HG02970 (cell line): ENCODE results near the gene JADE1.

Experiments
- ATAC-seq: cut with Tn5 transposase; IDR thresholded peaks from one replicate; pipeline ENCODE4 v1.9.1; 2021; ENCODE audit warnings: mild to moderate bottlenecking, moderate library complexity, moderate number of reproducible peaks; ENCODE audit not compliant: unreplicated experiment, low FRiP score

JADE1 gene

DNA sequence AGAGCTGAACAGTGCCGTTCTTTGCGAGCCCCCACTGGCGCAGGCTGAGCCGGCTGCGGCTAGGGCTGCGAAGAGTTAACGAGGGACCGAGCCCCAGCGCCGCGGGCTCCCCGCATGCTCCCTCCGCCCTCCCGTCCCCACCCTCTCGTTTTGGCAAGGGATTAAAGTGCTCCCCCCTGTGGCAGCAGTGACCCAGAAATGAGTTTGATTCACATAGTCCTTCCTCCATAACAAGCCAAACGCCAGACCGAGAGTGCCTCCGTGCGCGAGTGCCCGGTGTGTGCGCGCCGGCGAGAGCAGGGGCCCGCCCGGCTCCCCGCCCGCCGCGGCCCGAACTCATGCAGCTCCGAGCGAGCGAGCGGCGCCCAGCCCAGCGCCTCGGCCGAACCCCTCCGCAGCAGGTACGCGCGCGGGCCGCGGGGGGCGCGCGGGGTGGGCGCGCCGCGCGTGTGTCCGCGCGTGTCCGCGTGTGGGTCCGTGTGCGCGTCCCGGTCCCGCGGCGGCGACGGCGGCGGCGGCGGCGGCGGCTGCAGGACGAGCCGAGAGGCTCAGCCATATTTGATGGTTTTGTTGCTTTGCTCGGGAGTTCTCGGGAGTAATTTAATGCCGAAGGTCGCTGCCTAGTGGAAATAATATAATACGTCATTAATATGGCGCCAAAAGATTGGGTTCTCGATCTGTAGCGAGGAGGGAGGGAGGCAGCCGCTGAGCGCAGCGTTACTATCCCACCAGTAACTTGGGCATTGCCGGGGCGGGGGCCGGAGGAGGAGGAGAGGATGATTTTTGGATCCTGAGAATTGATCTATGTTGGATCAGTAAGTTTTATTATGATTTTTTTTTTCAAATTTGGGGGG lies at the start of gene JADE1:
Gene JADE1, plus strand, starts transcription at position 224 of the 854 bp plus-strand sequence. CDS start 22,059 bp downstream, outside the sequence.
- peak; percentile 48 for ATAC-seq

DNA sequence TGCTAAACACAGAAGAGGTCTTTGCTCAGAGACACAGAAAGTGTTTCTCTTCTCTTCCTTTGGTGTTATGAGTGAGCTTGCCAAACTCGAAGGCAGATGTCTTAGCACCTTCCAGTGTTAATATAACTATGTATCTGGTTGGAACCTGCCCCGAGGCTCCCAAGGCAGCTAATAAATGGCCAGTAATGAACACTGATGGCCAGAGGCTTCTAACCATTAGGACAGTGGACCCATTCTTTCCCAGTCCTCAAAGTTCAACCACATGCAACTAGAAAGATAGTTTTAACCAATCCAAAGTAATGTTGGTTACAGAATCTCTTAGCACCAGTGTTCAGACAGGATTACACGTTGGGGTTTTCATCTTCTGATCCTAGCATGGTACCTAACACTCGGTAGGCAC lies 42.7 kb upstream of the JADE1 start:
- no peak for ATAC-seq

DNA sequence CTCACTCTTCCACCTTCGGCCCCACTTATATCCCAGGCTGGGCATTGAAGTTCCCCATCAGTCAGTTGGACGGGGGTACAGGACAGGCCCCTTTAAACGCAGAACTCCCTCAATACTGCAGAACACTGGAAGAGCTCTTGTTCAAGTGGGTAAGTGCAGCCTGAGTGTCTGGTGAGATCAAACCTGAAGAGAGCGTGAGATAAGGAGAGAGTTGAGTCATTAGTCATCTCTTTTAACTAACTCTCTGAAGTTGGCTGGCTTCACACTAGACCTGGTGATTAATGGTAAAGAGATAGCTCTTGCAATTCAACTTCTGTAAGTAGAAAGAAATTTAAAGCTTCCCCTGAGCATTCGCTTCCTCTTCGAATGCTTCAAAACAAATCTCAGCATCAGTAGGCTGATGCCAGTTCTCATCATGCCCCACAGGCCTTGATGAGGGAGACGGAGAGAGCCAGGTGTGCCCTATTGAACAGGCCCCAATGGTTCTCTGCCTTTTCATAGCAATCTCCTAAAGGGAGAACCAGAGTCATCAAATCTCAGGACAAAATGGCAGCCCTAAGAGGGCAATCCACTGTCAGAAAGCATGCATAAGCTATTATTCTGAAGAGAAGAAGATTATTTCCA lies 41.0 kb upstream of the JADE1 start:
- no peak for ATAC-seq

DNA sequence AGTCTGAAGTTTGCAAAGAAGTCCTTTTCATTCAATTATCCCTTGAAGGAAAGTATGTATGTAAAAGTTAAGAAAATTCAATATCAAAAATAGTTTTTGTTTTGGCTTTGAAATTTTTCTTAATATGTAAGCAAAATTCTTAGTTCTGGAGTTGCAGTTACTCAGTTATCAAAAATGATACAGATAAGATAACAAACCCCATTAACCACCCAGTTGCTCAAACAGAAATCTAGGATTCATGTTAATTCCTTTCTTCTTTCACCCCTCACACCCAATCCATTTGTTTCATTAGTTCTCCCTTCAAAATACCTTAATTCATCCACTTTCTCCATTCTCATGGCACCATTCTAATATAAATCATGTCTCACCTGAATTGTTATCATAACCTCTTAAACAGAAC lies 40.5 kb upstream of the JADE1 start:
- no peak for ATAC-seq

DNA sequence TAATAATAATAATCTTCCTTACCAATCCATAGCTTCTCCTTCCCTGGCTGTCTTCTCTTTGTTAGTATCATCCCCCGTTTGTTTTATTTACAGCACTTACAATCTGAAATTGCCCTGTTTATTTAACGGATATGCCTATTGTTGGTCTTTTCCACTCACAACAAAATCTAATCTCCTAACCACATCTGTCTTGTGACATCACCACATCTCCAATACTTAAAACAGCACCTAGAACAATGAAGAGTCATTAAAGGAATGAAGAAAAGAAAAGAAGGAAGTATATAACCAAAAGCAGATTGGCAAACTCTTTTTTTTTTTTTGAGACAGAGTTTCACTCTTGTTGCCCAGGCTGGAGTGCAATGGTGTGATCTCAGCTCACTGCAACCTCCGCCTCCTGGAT lies 38.7 kb upstream of the JADE1 start:
- no peak for ATAC-seq

DNA sequence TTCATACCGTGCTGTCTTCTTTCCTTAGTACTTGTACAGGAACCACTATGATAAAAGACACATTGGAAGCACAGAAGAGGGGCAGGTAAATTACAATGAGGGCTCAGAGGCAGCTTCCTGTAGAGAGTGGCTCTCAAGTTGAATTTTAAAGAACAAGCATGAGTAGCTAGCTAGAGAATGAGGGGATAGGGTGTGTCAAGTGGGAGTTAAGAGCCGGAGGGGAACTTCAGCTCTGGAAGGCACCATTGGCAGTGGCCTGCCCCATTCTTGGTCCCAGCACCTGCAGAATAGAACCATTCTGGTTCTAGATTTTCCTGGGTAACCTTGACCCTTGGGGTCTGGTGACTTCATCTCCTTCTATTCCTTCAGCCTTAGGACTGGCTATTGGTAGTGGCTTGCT lies 34.0 kb upstream of the JADE1 start:
- no peak for ATAC-seq

DNA sequence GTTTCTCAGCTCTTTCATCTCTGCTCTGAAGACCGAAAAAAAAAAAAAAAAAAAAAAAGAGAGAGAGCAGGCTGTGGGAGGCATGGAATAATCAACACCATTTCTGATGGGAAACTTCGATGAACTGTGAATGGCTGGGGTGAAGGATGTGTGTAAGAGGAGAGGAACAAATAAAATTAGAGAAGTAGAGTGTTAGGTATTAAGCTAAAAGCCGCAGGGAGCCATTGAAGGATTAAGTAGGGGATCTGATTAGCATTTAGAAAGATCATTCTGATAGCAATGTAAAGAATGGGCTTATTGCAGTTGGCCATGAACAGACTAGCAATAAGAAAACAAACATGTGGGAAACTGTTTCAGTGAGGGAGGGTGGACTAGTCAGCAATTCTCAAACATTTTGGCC lies 33.6 kb upstream of the JADE1 start:
- no peak for ATAC-seq

DNA sequence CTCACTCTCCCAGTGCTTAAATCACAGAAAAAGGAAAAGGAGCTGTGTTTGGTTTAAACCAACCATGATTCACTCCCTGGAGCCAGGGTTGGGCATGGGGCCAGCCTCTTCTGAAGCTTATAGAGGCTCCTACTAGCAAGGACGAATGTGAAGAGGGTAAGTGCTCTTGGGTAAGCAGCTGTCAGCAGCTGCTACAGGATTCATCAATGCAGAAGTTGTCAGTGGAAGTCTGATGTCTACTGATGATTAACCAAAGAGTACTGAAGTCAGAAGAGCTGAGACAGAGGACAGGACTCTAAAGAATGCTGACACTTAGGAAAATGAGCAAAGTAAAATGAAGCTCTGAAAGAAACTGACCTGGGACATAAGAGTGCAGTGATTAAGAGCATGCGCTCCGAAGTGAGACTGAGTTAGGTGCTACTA lies 32.7 kb upstream of the JADE1 start:
- no peak for ATAC-seq

DNA sequence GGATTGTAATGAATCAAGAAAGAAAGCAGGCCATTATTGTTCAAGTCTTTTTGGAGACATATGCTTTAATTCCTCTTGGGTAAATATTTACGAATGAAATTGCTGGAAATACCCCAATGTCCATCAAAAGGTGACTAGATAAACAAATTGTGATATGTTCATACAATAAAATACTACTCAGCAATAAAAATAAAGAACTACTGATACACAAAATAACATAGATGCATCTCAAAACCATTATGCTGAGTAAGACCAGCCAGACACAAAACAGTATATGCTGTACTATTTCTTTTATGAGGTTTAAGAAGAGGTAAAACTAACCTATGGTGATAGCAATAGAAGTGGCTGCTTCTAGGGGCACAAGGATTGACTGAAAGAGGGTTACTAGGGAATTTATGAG lies 28.8 kb upstream of the JADE1 start:
- no peak for ATAC-seq

DNA sequence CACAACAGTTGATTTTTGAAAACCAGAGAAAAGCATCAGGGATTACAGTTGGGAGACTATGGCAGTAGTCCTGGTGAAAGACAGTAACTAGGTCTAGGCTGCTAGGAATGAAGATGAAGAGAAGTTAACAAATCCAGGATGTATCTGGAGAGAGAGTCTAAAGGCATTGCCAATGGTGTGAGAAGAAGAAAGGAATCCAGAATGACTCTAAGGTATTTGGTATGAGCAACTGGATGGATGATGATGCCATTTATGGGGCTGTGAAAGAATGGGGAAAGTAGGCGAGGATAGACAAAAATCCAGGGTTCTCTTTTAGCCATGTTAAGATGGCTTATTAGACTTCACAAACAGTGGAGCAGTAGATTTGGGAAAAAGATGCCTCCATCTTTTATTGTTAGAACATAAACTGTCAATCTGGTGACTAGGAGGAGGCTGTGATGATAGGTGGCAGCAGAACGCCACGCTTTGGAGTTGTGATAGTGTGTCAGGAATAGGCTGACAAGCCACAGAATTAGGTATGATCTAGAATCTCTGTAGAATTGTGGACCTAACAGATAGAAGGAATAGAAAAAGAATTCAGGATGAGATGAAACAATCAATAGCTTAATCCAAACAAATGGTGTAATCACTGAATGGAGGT lies 27.3 kb upstream of the JADE1 start:
- no peak for ATAC-seq

DNA sequence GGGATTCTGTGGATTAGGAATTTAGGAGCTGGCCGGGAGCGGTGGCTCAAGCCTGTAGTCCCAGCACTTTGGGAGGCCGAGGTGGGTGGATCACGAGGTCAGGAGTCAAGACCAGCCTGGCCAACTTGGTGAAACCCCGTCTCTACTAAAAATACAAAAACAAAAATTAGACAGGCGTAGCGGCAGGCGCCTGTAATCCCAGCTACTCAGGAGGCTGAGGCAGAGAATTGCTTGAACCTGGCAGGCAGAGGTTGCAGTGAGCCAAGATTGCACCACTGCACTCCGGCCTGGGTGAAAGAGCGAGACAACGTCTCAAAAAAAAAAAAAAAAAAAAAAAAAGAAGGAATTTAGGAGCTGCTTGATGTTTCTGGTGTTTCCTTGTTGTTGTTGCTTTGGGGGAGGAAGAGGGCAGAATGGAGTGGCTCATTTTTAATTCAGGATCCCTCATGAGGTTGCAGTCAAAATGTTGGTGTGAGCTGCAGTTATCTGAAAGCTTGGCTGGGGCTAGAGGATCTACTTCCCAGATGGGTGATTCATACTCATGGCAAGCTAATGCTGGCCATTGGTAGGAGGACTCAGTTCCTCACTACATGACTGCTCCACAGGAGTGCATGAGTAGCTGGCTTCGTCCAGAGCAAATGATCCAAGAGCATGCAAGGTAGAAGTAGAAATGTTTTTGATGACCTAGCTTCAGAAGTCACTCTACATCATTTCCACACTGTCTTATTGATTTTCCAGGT lies 26.5 kb upstream of the JADE1 start:
- ATAC-seq: no peak

DNA sequence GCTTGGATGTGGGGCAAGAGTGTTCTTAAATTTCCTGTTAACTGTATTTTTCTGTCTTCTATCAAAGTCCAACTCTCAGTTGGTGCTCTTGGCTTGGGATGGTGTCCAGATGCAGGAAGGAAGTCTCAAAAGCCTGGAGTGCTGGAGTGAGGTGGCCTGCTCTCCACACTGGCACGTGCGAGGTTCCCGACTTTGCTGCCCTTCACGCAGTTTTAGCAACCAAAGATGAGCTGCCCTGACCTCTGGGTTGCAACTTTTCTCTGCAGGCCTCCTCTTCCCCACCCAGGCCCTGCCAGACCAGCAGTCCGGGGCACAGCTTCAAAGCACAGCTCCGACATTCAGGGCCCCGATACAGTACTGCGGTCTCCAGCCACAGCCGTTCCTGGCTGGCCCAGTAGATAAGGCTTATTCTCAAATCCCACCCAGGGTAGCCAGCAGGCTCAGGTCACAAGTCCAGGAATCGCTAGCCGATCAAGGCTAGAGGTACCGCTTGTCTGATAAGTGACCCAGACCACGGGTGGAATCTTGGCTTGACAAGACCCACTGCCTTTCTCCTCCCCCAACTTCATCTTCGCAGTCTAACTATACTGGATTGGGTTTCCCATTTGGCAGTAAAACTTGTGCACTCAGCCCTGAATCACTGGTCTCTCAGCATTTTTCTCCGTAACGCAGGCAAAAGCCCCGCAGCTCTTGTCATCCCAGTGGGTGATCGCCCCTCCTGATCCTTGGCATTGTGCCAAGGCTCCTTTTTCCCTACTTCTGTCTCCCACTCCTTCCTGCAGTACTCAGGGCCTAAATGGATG lies 21.8 kb upstream of the JADE1 start:
- no peak for ATAC-seq

DNA sequence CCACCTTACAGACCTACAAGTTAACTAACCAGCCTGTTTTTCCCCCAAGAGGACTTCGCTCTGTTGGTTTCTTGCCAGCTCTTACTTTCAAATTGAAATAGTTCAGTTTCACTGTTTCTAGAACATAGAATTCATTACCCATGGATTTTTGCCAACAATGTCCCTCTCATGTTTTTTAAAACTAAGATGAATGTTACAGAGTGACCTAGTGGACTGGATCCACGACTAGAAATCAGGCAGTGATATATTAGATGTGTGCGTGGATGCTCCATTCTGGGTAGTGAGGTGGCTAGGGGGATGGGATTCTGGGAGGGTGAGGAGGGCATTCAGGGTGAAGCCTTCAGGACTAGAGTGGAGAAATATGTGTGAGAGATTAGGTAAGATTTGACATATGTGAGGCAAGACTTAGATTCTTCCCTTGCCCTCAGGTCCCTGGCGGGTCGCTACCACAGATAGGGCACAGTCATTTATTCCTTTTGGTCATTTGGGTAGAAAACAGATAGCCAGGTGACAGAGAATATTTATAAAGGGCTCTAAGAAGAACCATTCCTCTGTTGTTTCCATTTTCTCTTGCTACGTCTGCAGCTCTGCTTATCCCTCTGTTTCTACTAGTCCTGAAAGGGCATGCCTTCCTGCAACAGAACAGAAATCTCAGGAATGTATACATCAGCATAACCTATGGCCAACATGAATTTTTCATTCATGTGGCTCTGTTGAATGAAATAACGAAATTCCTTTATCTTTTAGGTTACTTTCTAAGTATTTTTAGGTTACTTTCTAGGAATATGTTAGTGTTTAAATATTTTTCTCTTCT lies 15.4 kb upstream of the JADE1 start:
- no peak for ATAC-seq

DNA sequence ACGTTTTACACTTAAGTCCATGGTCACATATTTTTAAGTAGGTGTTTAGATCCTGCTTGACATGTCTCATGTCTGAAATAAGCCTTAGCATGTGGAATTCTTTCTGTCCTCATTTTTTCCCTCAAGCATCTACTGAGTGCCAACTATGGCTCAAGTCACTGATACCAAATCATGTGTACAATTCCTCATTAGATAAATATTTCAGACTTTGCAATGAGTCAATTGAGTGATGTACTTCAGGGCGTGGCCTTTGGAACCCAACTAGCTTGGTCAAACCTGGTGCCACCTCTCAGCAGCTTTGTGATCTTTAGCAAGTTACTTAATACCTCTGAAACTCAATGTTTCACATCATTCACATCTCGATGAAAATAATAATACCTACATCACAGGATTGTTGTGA lies 12.6 kb upstream of the JADE1 start:
- no peak for ATAC-seq

DNA sequence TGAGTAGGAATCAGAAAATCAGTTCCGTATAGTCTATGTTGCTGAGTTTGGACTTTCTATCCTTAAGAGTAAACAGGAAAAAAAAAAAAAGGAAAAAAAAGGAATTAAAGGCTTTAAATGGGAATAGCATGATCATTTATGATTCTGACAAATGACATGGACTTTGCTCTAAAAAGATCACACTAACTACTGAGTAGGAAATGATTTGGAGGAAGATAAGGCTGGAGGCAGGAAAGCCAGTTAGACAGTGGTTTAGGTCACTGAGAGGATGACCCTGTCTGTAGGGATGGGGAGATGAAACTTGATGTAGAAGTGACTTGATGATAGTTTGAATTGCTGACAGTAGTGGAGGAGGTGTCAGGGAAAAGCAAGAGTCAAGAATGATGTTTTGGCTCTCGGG lies 9.2 kb upstream of the JADE1 start:
- no peak for ATAC-seq

DNA sequence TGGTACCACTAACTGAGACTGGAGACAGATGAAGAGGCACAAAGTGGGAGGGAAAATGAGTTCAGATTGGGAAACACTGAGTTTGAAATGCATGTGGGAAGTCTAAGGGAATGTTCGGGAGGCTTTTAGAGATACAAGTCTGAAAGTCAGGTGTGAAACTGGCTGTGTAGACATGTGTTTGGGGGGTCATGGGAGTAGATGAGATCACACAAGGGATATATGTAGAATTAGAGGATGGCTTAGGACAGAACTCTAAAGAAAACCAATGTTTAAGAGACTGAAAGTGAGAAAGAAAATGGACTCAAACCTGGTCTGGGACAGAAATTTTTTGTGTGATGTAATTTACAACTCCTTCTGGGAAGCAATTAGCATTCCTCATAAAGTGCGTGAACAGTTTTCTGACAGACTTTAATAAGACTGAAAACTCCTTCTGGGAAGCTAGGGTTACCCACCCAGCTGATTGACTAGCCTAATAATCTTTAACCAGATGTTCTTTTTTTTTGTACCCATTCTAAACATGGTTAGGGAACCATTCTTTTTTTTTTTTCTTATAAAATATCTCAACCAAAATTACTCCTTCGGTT lies 8.7 kb upstream of the JADE1 start:
- no peak for ATAC-seq

DNA sequence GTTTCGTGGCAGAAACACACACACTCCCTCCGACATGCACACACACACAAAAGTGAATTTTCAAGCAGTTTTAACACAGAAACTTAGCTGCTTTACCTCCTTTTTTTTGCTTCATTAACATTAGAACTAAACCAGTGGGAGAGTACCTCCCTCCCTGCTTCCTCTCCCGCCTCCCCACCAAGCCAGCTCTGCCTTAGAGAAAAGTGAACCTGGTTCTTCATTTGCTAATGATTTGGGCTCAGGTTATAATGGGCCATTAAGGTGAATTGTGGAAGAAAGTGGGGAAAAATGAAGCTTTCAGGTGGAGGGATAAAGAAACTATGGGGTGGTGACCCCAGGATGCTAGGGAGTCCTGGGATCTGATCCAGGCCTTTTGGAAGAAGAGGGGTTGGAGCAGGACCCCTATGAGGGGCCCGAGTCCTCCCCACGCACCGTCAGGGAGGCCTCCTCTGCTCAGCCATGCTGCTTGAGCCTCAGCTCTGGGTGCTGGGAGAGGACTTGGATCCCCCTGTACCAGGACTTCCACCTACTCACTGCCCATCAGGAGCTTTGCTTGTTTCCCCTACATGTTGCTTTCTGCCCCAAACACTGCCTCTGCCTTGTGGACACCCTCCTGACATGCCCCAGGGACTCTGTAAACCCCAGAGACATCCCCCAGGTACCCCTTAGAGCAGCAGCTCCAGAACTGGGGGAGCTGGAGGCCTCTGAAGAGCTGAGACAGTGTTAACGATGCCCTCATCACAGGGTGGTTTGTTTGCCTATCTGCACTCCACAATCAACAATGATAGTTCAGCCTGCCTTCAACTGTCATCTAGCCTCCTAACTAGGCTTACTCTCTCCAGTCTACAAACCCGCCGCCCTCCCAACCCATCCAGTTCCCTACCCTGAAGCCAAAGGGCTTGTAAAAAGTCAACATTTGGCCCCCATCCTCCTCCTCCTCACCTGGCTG lies 6.5 kb upstream of the JADE1 start:
- no peak for ATAC-seq

DNA sequence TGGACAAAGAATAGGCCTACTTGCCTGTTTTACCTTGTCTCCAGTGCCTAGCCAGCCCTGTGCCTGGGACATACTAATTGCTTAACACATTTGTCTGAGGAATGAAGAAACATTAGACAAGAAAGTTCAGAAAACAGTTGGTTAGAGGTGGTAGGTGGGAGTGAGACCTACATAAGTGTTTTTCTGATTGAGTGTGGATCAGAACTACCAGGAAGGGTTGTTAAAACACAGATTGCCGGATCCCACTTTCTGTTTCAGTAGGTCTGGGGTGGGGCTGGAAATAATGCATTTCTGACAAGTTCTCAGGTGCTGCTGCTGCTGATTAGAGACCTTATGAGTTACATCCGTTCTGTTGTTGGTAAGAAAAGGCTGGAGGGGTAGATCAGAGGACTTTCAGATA lies 5.7 kb upstream of the JADE1 start:
- no peak for ATAC-seq
